ENCODE measurements around the gene PRKCI. TPM values are rescaled to one million over a fixed set of nuclear protein-coding genes. Genes with fewer than 3 reads are reported as not detected.

PRKCI gene
- total and polyA plus RNA-seq, 2 donors = 21.9 to 23.1 TPM

DNA sequence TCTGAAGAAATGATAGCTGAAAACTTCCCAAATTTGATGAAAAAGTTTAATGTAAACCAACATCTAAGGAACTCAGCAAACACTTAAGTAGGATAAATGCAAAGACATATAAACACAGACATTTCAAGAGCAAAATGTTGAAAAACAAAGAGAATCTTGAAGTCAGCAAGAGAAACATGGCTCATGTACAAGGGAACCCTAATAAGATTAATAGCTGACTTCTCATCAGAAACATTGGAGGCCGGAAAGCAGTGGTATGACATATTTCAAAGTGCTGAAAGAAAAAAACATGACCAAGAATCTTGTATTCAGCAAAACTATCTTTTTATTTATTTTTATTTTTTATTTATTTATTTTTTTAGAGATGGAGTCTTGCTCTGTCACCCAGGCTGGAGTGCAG is 10.6 kb upstream of the PRKCI start:
- WGBS = 95% methylated on average over 1 of the region's 1 CpG
- Histone ChIP-seq H3K27me3 (ENCODE audit: control insufficient read depth in 2 of 2, insufficient read depth in 1 of 2, low read length in 1 of 2) (no peaks in the 10 kb centered on the region), H3K9me3 (ENCODE audit: control insufficient read depth in 2 of 2, insufficient read depth in 1 of 2, low read length in 1 of 2) (peaks cover 0 to 4% of the 10 kb centered on the region in 2 donors), H3K4me3 (ENCODE audit: low read length in 2 of 2) (no peak overlapping the region), H3K4me1 (ENCODE audit: control insufficient read depth in 2 of 2, insufficient read depth in 2 of 2, low read length in 2 of 2) (no peaks in the 10 kb centered on the region), H3K36me3 (ENCODE audit: control insufficient read depth in 2 of 2, insufficient read depth in 2 of 2, low read length in 1 of 2) (no peaks in the 10 kb centered on the region), H3K27ac (ENCODE audit: low read depth in 1 of 2, low read length in 1 of 2) (no peak overlapping the region)
- DNase-seq (ENCODE audit: low read depth in 6 of 9, low spot score in 9 of 9) = no peak

DNA sequence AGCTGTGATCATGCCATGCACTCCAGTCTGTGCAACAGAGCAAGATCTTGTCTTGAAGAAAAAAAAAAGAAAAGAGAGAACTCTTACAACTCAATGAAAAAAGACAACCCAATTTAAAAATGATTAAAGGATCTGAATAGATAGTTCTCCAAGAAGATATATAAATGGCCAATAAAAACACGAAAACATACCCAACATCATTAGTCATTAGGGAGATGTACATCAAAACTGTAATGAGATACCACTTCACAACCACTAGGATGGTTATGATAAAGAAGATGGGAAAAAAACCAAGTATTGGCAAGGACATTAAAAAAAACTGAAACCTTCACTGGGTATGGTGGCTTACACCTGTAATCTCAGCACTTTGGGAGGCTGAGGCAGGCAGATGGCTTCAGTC is 2.4 kb upstream of the PRKCI start:
- Histone ChIP-seq H3K27ac (ENCODE audit: low read depth in 1 of 2, low read length in 1 of 2) (no peak overlapping the region), H3K36me3 (ENCODE audit: control insufficient read depth in 2 of 2, insufficient read depth in 2 of 2, low read length in 1 of 2) (no peaks in the 10 kb centered on the region), H3K4me3 (ENCODE audit: low read length in 2 of 2) (no peak overlapping the region), H3K4me1 (ENCODE audit: control insufficient read depth in 2 of 2, insufficient read depth in 2 of 2, low read length in 2 of 2) (peaks cover 4 to 11% of the 10 kb centered on the region in 2 donors), H3K27me3 (ENCODE audit: control insufficient read depth in 2 of 2, insufficient read depth in 1 of 2, low read length in 1 of 2) (no peaks in the 10 kb centered on the region), H3K9me3 (ENCODE audit: control insufficient read depth in 2 of 2, insufficient read depth in 1 of 2, low read length in 1 of 2) (no peaks in the 10 kb centered on the region)
- DNase-seq (ENCODE audit: low read depth in 6 of 9, low spot score in 9 of 9) = no peak
- WGBS = 96% methylated on average over 1 of the region's 1 CpG

DNA sequence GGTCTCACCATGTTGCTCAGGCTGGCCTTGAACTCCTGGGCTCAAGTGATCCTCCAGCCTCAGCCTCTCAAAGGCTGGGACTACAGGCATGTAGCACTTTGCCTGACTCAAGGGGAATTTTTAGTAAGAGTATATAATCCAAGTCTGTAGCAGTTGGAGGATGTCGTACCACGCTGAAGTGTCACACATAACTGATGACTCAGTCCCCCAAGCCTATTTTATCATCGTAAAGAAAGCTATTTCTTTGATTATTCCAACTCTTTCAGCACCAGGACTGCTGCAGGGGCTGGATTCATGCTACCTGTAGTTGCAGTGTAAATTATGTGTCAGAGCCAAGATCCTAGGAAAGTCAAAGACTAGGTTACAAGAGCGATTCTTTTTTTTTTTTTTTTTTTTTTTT is 1.4 kb upstream of the PRKCI start:
- no peaks in the 10 kb centered on the region for H3K27me3 ChIP-seq (ENCODE audit: control insufficient read depth in 2 of 2, insufficient read depth in 1 of 2, low read length in 1 of 2)
- H3K27ac ChIP-seq (ENCODE audit: low read depth in 1 of 2, low read length in 1 of 2) = no peak overlapping the region
- no peaks in the 10 kb centered on the region for H3K9me3 ChIP-seq (ENCODE audit: control insufficient read depth in 2 of 2, insufficient read depth in 1 of 2, low read length in 1 of 2)
- WGBS = 98% methylated on average over 4 of the region's 4 CpGs
- DNase-seq (ENCODE audit: low read depth in 6 of 9, low spot score in 9 of 9) = no peak
- H3K4me1 ChIP-seq (ENCODE audit: control insufficient read depth in 2 of 2, insufficient read depth in 2 of 2, low read length in 2 of 2) = peaks cover 4 to 11% of the 10 kb centered on the region in 2 donors
- H3K4me3 ChIP-seq (ENCODE audit: low read length in 2 of 2) = no peak overlapping the region
- no peaks in the 10 kb centered on the region for H3K36me3 ChIP-seq (ENCODE audit: control insufficient read depth in 2 of 2, insufficient read depth in 2 of 2, low read length in 1 of 2)

DNA sequence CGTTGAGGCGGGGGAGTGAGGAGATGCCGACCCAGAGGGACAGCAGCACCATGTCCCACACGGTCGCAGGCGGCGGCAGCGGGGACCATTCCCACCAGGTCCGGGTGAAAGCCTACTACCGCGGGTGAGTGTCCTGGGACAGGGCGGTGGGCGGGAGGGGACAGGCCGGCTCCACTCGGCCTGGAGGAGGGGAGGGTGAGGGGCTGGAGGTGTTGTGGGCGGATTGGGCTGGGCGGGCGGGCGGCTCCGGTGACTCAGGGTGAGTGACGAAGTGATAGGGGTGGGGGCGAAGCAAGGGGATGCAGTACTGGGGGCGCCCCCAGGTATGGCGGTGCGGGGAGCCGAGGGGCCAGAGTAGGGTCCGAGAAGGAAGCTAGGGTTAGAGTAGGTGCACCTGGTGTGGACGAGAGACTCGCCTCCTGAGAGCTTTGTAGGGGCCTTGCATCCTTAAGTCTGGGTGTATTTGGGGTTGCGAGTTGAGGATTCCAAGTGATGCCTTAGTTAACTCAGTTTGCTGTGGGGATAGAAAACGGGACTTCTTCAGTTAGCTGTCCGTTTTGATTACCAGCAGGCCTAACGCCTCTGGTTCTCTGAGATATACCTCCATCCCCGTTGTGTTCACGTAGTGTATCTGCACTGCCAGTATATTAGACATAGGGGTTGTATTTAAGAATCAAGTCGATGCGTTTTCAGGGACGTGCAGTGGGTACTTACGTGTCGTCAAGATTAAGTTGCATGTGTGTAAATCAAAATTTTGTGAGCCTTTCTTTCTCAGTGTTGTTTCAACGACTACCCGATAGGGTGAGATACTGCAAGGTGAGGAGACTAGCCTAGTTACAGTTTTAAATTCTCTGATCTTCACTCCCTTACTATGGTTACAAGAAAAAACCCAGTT is 670 bp downstream of the PRKCI start:
- Histone ChIP-seq H3K36me3 (ENCODE audit: control insufficient read depth in 2 of 2, insufficient read depth in 2 of 2, low read length in 1 of 2) (no peaks in the 10 kb centered on the region), H3K27ac (ENCODE audit: low read depth in 1 of 2, low read length in 1 of 2) (peak overlapping the region; percentile 70 to 81), H3K4me3 (ENCODE audit: low read length in 2 of 2) (peak overlapping the region; percentile 67 to 87), H3K4me1 (ENCODE audit: control insufficient read depth in 2 of 2, insufficient read depth in 2 of 2, low read length in 2 of 2) (peaks cover 4 to 11% of the 10 kb centered on the region in 2 donors), H3K27me3 (ENCODE audit: control insufficient read depth in 2 of 2, insufficient read depth in 1 of 2, low read length in 1 of 2) (no peaks in the 10 kb centered on the region), H3K9me3 (ENCODE audit: control insufficient read depth in 2 of 2, insufficient read depth in 1 of 2, low read length in 1 of 2) (no peaks in the 10 kb centered on the region)
- 2% methylated on average over 42 of the region's 42 CpGs for WGBS
- DNase-seq (ENCODE audit: low read depth in 6 of 9, low spot score in 9 of 9) = peak; percentile 24 to 69 (median 31)

DNA sequence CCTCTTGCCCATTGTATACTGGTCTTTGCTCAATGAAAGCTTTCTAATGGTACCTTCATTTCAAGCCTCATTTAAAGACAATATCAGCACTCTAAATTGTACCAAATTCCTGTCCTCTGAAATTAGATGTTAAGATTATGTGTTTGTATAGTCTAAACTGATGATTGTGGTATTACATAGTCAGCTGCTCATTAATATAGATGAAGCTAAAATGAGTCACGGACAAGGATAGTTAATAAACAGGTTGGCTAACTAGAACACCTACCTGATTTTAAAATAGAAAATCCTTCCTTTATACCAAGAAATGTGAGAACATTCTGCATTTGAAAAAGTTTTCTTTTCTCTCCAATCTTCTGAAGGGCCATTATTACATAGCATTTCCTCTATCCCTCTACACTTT is 2.9 kb downstream of the PRKCI start:
- WGBS = 100% methylated on average over 1 of the region's 1 CpG
- Histone ChIP-seq H3K27ac (ENCODE audit: low read depth in 1 of 2, low read length in 1 of 2) (no peak overlapping the region), H3K4me3 (ENCODE audit: low read length in 2 of 2) (no peak overlapping the region), H3K36me3 (ENCODE audit: control insufficient read depth in 2 of 2, insufficient read depth in 2 of 2, low read length in 1 of 2) (no peaks in the 10 kb centered on the region), H3K9me3 (ENCODE audit: control insufficient read depth in 2 of 2, insufficient read depth in 1 of 2, low read length in 1 of 2) (no peaks in the 10 kb centered on the region), H3K4me1 (ENCODE audit: control insufficient read depth in 2 of 2, insufficient read depth in 2 of 2, low read length in 2 of 2) (peaks cover 4 to 11% of the 10 kb centered on the region in 2 donors), H3K27me3 (ENCODE audit: control insufficient read depth in 2 of 2, insufficient read depth in 1 of 2, low read length in 1 of 2) (no peaks in the 10 kb centered on the region)
- no peak for DNase-seq (ENCODE audit: low read depth in 6 of 9, low spot score in 9 of 9)

DNA sequence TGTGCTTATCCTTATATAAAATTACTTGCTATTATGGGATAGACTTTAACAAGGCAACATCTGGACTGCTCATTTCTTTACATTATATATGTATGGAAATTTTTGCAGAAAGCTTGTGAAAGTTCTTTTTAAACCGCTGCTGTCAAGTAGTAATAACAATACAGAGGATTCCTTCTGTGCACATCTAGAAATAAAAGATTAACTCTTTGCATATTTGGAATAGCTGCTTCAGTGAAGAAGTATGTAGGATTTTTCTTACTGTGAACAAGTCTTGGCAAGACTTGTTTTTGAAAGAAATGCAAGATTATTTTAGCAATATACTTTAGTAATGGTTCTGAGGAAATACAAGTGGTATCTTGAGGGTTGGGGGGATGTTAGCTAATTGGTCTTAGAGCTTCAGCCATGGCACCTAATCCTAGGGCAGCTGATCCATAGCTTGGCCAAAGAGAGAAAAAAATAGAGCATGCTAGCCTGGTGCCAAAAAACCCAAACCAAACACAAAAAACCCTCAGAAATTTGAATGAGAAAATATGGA is 4.3 kb downstream of the PRKCI start:
- Histone ChIP-seq H3K9me3 (ENCODE audit: control insufficient read depth in 2 of 2, insufficient read depth in 1 of 2, low read length in 1 of 2) (no peaks in the 10 kb centered on the region), H3K27ac (ENCODE audit: low read depth in 1 of 2, low read length in 1 of 2) (no peak overlapping the region), H3K4me3 (ENCODE audit: low read length in 2 of 2) (no peak overlapping the region), H3K36me3 (ENCODE audit: control insufficient read depth in 2 of 2, insufficient read depth in 2 of 2, low read length in 1 of 2) (no peaks in the 10 kb centered on the region), H3K27me3 (ENCODE audit: control insufficient read depth in 2 of 2, insufficient read depth in 1 of 2, low read length in 1 of 2) (no peaks in the 10 kb centered on the region), H3K4me1 (ENCODE audit: control insufficient read depth in 2 of 2, insufficient read depth in 2 of 2, low read length in 2 of 2) (peaks cover 4 to 10% of the 10 kb centered on the region in 2 donors)
- no peak for DNase-seq (ENCODE audit: low read depth in 6 of 9, low spot score in 9 of 9)
- 94% methylated on average over 1 of the region's 1 CpG for WGBS

DNA sequence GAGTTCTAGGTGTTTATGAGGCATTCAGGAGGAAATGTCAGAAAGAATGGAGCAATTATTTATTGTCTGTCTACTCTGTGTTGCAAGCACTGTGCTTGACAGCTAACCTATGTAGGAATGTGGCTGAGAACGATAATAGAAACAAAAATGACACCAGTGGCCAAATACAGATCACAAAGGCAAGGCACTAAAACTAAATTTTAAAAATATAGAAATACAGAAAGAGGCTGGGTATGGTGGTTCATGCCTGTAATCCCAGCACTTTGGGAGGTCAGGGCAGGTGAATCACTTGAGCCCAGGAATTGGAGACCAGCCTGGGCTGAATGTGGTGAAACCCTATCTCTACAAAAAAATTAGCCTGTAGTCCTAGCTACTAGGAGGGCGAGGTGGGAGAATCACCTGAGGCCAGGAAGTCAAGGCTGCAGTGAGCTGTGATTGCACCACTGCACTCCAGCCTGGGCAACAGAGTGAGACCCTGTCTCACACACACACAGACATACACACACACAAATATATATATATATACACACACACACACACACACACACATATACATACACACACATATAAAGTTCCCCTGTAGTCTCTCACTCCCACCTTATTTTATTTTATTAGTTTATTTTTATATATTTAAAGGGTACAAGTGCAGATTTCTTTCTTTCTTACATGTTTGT is 6.0 kb downstream of the PRKCI start:
- DNase-seq (ENCODE audit: low read depth in 6 of 9, low spot score in 9 of 9) = no peak
- Histone ChIP-seq H3K9me3 (ENCODE audit: control insufficient read depth in 2 of 2, insufficient read depth in 1 of 2, low read length in 1 of 2) (no peaks in the 10 kb centered on the region), H3K36me3 (ENCODE audit: control insufficient read depth in 2 of 2, insufficient read depth in 2 of 2, low read length in 1 of 2) (no peaks in the 10 kb centered on the region), H3K27ac (ENCODE audit: low read depth in 1 of 2, low read length in 1 of 2) (no peak overlapping the region), H3K27me3 (ENCODE audit: control insufficient read depth in 2 of 2, insufficient read depth in 1 of 2, low read length in 1 of 2) (no peaks in the 10 kb centered on the region), H3K4me1 (ENCODE audit: control insufficient read depth in 2 of 2, insufficient read depth in 2 of 2, low read length in 2 of 2) (no peaks in the 10 kb centered on the region), H3K4me3 (ENCODE audit: low read length in 2 of 2) (no peak overlapping the region)
- WGBS = 89% methylated on average over 2 of the region's 2 CpGs

DNA sequence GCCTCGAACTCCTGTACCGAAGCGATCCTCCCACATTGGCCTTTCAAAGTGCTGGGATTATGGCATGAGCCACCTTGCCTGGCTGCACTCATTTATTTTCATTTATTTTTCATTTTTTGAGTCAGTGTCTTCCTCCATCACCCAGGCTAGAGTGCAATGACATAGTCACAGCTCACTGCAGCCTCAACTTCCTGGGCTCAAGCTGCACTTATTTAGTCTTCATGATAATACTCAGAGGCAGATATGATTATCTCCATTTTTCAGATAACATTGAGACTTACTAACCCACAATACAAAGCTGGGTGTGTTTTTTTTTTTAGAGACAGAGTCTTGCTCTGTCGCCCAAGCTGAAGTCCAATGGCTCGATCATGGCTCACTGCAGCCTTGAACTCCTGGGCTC is 10.0 kb downstream of the PRKCI start:
- no peaks in the 10 kb centered on the region for H3K27me3 ChIP-seq (ENCODE audit: control insufficient read depth in 2 of 2, insufficient read depth in 1 of 2, low read length in 1 of 2)
- no peak overlapping the region for H3K27ac ChIP-seq (ENCODE audit: low read depth in 1 of 2, low read length in 1 of 2)
- no peaks in the 10 kb centered on the region for H3K9me3 ChIP-seq (ENCODE audit: control insufficient read depth in 2 of 2, insufficient read depth in 1 of 2, low read length in 1 of 2)
- H3K4me1 ChIP-seq (ENCODE audit: control insufficient read depth in 2 of 2, insufficient read depth in 2 of 2, low read length in 2 of 2) = no peaks in the 10 kb centered on the region
- 97% methylated on average over 5 of the region's 5 CpGs for WGBS
- peaks cover 0 to 13% of the 10 kb centered on the region in 2 donors for H3K36me3 ChIP-seq (ENCODE audit: control insufficient read depth in 2 of 2, insufficient read depth in 2 of 2, low read length in 1 of 2)
- no peak overlapping the region for H3K4me3 ChIP-seq (ENCODE audit: low read length in 2 of 2)
- no peak for DNase-seq (ENCODE audit: low read depth in 6 of 9, low spot score in 9 of 9)

DNA sequence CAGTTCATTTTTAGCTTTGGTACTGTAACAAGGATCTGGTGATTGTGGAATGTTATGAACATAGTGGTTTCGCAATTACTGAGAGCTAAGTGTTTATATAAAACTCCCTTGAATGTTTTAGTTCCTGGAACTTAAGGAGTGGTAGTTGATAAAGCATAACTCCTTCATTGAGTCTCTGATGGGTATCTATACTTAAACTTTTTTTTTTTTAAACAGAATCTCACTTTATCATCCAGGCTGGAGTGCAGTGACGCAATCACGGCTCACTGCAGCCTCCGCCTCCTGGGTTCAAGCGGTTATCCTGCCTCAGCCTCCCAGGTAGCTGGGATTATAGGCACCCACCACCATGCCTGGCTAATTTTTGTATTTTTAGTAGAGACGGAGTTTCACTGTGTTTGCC is 11.3 kb downstream of the PRKCI start:
- H3K36me3 ChIP-seq (ENCODE audit: control insufficient read depth in 2 of 2, insufficient read depth in 2 of 2, low read length in 1 of 2) = peaks cover 0 to 13% of the 10 kb centered on the region in 2 donors
- no peaks in the 10 kb centered on the region for H3K4me1 ChIP-seq (ENCODE audit: control insufficient read depth in 2 of 2, insufficient read depth in 2 of 2, low read length in 2 of 2)
- 97% methylated on average over 6 of the region's 6 CpGs for WGBS
- no peak overlapping the region for H3K4me3 ChIP-seq (ENCODE audit: low read length in 2 of 2)
- no peak for DNase-seq (ENCODE audit: low read depth in 6 of 9, low spot score in 9 of 9)
- no peaks in the 10 kb centered on the region for H3K27me3 ChIP-seq (ENCODE audit: control insufficient read depth in 2 of 2, insufficient read depth in 1 of 2, low read length in 1 of 2)
- H3K27ac ChIP-seq (ENCODE audit: low read depth in 1 of 2, low read length in 1 of 2) = peak overlapping the region in 1 of 2 donors; percentile 31
- no peaks in the 10 kb centered on the region for H3K9me3 ChIP-seq (ENCODE audit: control insufficient read depth in 2 of 2, insufficient read depth in 1 of 2, low read length in 1 of 2)
